HG02610 (cell line): ENCODE measurements around the gene COMMD1.
"Not testable (repeated sequence)": the region's sequence is repeated elsewhere in the genome, so short reads cannot be mapped to it uniquely, and the experiment has no call there.

Experiments used
- ATAC-seq: cut with Tn5 transposase; IDR thresholded peaks from one replicate; pipeline ENCODE4 v1.9.1; 2021; ENCODE audit warnings: mild to moderate bottlenecking, moderate library complexity; ENCODE audit not compliant: unreplicated experiment

COMMD1 gene

GRCh38 chr2:62133320-62133823 is 227.9 kb downstream of the COMMD1 start:
- no peak for ATAC-seq

GRCh38 chr2:62136956-62137830 is 231.7 kb downstream of the COMMD1 start:
- no peak for ATAC-seq

DNA sequence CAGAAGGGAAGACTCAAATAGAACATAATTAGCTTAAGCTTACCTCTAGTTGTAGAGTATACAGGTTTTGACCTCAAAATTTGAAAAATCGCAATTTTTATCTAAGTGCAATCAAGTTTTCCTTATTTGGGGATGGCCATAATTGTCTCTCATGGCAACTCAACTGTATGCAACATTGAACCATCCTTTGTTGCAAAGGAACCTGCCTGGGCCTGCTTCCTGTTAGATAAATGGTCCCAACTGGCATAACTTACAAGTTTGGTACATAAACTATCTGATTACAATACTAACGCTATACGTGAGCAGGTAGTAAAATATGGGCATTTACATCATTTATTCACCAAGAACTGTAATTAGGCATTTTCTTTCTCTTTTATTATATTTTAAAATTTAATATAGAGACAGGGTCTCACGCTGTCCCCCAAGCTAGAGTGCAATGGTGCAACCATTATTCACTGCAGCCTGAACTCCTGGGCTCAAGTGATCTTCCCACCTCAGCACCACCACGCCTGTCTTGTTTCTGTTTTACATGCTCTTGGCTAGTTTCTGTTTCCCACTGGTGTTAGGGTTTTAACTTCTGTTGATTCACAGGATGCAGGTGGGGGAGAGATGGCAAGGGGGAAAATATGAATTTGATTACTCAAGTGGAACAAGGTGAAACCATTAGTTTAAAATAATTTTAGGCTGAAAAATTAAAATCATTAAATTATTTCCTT is 235.1 kb downstream of the COMMD1 start:
- peak; percentile 61 for ATAC-seq

DNA sequence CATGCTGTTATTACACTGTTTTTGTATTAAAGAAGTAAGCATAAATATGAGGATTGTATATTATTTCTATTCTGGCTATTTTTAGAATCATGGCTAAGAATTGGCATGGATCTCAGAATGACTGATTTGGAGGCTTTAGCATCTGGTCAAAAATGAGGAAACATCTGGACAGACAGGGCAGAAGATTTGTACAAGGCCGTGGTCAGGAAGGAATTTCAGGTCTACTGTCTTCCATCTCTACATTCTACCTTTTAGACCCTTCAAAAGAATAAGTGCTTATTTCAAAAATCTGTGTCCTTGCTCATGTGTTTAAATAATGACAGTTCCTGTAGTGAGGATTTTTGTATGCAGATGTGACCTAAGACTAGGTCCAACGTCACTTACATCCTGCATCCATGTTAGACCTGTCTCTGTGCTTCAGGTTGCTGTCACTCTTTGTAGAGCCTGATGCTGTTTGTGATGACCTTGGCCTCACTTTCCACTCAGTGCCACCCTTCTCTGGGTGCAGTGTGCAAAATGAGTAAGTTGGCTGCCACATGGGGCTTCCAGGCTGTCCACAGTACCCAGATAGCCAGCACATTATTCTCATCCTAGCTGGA is 235.8 kb downstream of the COMMD1 start:
- peak; percentile 16 for ATAC-seq

GRCh38 chr2:62142054-62142453 is 236.6 kb downstream of the COMMD1 start:
- peak; percentile 34 for ATAC-seq

GRCh38 chr2:62143696-62144095 is 238.2 kb downstream of the COMMD1 start:
- ATAC-seq = no peak

- no peak for ATAC-seq
Observed at GRCh38 chr2:62144689-62145477, 239.4 kb downstream of the COMMD1 start.

- peak; percentile 45 for ATAC-seq
Observed at GRCh38 chr2:62145478-62146100, 240.1 kb downstream of the COMMD1 start.

GRCh38 chr2:62146790-62147189 is 241.3 kb downstream of the COMMD1 start:
- ATAC-seq = not testable (repeated sequence)

DNA sequence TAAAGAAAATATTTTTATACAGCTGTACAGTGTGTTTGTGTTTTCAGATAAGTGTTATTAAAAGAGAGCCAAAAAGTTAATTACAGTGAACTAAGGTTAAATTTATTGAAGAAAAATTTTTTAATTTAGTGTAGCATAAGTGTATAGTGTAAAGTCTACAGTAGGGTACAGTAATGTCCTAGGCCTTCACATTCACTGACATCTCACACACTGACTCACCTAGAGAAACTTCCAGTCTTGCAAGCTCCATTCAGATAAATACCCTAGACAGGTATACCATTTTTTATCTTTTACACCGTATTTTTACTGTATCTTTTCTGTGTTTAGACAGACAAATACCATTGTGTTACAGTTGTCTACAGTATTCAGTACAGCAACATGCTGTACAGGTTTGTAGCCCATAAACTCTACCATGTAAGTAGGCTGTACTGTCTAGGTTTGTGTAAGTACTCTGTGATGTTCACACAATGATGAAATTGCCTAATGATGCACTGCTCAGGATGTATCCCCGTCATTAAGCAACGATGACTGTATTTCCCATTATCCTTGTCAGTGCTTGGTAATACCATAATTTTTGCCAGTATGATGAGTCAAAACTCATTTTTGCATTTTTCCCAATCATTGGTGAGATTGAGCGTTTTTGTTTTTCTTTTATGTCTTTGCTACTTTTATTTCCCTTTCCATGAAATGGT is 242.3 kb downstream of the COMMD1 start:
- no peak for ATAC-seq

DNA sequence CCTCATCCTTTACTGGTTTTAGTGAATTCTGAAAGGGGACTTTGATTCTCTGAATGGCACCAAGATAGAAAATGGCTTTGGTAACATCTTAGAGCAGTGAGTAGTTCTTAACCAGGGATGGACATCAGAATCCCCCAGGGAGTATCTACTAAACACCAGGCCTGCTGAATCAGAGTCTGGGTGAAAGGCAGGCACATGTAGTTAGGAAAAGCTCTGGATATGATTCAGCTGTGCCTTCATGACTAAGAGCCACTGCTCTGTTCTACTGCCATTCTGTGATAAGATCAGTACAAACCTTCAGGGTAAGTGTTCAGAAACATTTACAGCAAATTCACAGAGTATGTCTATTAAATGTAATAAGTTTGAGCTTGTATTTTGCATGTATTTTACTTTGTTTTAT is 244.2 kb downstream of the COMMD1 start:
- ATAC-seq = peak; percentile 42

DNA sequence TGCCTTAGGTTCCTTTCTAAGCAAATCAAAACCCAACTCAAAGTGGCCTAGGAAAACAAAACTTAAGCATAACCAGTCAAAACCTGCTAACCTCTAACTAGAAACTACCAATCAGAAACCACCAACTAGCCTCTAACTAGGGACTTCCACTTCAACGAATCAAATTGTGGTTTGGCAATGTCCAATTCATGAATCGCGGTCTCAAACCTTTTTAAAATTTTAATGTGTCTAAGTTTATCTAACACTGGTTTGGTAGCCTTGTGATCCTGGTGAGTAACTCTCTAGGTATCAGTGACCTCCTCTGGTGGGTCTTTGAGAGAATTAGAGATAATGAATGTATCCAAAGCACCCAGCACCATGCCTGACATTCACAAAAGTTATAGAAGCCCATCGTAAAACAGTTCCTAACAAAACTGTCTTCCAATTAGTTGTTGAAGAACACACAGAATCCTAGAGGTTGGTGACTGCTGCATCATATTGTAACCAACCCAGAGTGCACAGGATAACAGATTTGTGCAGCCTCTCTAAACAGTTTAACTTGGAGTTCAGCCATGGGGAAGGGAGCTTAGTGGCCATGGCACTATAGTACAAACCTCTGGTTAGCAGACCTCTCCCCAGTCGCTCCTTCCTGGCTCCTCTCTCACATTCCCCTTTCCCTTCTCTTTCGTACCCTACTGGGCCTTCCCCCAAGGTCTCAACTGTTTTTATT is 245.3 kb downstream of the COMMD1 start:
- ATAC-seq = no peak

DNA sequence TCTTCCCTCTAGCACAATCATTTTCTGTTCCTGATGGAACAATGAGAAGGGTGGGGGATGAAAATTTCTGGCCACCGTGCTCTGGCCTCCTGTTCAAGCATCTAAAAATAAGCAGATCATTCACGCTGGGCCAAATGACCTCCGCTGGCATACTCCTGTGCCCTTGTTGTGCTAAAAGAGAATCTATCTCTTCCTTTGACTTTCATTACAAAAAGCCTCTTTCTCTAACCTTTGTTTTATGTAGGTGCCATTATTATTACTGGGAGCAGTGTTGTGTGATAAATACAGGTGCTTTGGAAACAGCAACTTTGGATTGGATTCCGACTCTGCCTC is 245.8 kb downstream of the COMMD1 start:
- ATAC-seq = no peak

GRCh38 chr2:62152000-62152399 is 246.5 kb downstream of the COMMD1 start:
- ATAC-seq = no peak

DNA sequence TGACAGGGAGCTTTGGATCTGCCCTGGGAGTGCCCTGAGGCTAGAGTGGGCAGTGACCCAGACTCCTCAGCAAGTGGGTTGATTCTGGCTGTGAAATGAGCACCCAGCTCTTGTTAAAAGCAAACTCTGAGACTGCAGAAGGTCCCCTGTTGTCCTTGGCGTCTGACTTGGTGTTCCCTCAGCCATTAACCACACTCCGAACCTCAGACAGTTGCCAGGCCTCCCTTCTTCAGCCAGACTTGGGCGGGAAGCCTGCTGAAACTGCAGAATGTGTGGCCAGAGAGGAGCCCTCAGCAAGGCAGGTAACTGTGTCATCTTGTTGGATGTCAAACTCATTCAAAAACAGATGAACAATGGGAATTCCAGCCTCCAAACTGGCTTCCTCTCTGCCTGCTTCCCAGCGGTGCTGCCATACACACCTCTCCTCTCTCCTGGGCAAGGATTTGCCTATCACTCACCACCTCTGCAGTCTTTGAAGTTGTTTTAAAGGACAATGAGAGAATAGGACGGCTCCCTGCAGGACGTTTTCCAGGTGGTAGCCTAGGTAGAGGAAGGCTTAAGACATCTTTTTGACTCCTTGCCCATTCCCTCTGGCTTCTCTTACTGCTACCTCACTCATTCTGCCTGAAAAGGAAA is 251.5 kb downstream of the COMMD1 start:
- ATAC-seq = no peak

DNA sequence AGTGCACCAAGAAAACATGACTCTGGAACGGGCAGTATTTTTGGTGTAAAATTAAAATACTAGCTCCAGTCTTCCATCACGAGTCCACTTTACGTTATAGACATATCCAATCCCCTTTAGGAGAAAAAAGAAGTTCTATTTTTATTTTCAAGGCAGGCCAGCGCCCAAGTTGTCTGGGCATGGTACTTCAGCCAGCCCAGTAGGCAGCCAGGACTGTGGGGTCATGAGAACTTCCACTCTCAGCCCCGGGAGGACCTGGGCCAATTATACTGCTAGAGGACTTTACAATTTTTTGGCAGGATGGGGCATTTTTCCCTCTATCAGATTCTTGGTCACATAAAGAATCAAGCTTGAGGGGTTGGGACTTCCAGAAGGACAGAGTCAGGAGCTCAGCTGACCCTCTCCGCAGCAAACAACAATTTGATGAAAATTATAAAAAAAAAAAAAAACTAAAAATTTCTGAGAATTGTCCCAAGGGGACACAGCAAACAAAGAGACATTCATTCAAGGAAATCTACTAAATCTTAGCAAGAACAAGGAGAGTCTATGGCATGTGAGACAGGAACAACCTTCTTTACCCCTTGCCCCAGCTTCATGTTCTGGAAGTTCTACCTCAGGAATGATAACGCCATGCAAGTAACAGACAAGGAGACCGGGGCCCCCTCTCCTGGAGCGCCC is 253.1 kb downstream of the COMMD1 start:
- no peak for ATAC-seq

GRCh38 chr2:62160691-62161090 is 255.2 kb downstream of the COMMD1 start:
- ATAC-seq = not testable (repeated sequence)
